NK-92 treated with Interleukin-12 subunit alpha and Interleukin-12 subunit beta, amount 100 ng/mL, for 24 hours (cell line): ENCODE results near the gene FHAD1.
"Not testable (repeated sequence)": the region's sequence is repeated elsewhere in the genome, so short reads cannot be mapped to it uniquely, and the experiment has no call there.

Source experiments
- DNase-seq: peaks from one replicate; lab custom pipeline; 2025; lab: John Stamatoyannopoulos, UW

FHAD1 gene

DNA sequence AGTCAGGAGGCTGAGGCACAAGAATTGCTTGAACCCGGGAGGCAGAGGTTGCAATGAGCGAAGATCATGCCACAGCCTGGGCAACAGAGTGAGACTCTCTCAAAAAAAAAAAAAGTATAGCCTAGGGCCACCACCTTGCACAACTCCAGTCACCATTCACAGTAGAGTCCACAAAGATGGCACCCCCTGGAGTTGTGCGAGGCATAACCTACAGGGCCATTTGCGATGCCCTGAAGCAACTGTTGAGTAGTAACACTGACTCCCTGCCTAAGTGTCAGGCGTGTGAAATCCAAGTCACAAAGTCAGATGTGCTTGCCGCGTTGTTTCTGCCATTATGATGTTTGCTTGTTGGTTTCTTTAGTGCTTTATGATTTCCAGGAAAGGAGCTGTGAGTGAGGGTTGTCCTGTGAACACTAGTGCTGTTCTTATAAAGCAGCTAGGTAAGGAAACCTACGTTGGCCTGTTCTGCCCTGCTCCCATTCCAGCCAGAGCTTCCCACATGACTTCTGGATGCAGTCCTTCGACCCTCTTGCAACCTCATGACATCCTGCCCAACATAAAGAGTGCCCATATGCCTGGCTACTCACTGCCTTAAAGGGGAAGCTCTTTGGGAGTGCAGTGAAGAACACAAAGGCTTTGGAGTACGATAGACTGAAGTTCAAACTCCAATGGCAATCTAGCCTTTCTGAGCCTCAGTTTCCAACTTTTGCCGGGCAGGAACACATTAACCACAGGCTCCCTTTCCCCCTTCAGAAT lies 29.8 kb downstream of the FHAD1 start:
- DNase-seq: no peak

- DNase-seq: no peak
Measured at GRCh38 chr1:15277447-15277838, 30.4 kb downstream of the FHAD1 start.

- DNase-seq: no peak
Measured at GRCh38 chr1:15277933-15278332, 30.9 kb downstream of the FHAD1 start.

DNA sequence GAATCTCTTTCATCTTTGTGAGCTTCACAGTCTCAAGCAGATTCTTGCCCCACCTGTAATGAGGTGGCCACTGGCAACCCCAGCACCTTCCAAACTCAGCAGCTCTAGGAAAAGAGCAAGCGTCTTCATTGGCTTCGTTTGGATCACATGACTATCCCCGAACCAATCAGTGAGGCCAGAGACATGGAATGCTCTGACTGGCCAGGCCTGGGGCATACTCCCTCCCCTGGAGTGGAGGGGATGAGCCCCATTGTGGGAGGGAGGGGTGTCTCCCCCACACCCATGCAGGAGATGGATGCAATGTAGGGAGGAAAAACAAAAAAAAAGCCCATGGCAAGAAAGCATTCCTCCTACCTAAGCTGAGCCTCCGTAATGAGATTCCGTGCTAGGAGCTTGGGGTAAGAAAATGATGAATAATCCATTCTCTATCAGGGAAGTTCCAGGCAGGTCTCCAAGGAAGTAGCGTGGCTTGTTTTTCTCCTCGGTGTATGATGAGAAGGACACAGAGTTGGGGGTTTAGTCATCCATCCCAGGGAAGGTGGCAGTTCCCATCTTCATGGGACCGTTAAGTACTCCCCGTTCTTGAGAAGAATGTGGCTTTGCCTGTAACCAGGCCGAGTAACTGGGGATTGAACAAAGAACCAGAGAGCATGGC lies 32.7 kb downstream of the FHAD1 start:
- DNase-seq: no peak

- DNase-seq: no peak
Measured at GRCh38 chr1:15280416-15280815, 33.4 kb downstream of the FHAD1 start.

DNA sequence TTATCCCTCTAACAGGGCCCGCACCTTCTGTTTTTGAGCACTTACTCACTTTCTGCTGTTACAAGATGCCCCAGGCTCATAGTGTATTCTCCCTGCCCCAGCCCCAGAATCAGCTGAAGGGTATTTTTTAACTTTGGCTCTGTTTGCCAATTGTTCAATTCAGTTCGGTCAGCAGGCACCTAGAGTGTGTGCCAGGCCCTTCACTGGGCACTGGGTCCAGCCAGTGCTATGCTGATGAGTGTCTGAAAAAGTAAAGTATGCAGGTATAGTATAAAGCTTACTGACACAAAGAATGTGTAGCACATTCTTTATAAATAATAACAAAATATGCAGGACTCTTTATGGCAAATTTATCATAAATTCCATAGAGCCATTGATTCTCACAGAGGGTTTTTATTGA lies 35.0 kb downstream of the FHAD1 start:
- DNase-seq: no peak

- no peak for DNase-seq
Measured at GRCh38 chr1:15282810-15283474, 35.9 kb downstream of the FHAD1 start.

DNA sequence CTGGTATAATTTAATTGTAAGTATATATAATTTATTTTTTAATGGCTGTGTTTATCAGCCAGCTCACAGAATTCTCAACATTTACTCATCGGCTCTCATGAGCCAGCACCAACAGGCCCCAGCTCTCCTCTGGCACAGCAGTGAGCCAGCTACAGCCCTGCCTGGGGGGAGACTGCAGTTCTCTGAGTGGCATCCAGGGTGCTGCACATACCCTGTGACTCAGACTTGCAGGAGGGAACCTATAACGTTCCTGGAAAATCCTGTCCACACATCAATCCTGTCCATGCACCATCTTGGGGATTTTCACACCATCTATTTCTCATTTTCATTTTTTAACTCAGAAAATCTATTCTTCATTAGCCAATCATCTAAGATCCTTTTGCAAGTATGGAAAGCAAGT lies 36.5 kb downstream of the FHAD1 start:
- no peak for DNase-seq

DNA sequence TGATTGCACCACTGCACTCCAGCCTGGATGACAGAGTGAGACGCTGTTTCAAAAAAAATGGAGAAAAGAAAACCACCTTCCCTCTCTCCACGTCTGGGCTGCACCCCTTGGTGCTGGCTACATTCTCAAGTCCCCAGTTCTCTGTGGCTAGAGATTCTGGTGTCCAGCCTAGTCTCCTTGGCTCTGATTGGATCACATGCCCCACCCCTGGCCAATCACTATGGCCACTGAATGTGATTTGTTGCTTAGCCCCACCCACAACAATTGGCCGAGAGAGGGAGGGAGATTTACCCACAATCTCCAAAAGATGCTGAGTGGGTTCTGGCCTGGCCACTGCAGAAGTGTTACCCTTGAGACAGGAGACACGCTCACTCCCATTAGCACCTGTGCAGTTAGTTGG lies 39.4 kb downstream of the FHAD1 start:
- DNase-seq: no peak

- no peak for DNase-seq
Measured at GRCh38 chr1:15287035-15287979, 40.3 kb downstream of the FHAD1 start.

GRCh38 chr1:15288173-15288926 lies 41.3 kb downstream of the FHAD1 start:
- no peak for DNase-seq

GRCh38 chr1:15289251-15289651 lies 42.2 kb downstream of the FHAD1 start:
- no peak for DNase-seq

DNA sequence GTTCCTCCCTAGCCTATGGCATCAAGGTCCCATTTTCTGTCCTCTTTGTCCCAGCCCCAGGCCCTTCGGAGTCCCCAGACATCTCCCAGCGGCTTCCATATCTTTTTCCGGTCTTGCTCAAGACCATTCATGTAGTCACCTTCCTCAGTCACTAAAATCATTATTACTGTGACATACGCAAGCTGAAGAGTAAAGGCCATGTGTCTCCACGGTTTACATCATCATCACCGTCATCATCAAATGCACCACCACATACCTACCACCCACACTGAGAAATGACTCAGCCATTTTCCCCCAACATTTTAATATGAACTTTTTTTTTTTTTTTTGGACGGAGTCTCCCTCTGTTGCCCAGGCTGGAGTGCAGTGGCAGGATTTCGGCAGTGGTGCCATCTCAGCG lies 43.4 kb downstream of the FHAD1 start:
- no peak for DNase-seq

DNA sequence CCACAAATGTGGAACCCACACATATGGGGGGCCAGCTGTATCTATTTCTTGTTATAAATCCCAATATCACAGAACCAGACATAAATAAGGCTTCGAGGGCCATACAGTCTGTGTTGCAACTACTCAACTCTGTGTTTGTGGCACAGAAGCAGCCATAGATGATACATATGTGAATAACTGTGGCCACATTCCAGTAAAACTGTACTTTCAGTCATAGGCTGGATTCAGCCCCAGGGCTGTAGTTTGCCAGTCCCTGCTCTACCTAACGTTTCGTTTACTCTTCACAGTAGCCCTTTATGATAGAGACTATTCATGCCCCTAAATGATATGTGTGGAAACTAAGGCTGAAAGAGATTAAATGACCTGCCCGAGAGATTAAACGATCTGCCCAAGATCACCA lies 48.7 kb downstream of the FHAD1 start:
- DNase-seq: no peak

DNA sequence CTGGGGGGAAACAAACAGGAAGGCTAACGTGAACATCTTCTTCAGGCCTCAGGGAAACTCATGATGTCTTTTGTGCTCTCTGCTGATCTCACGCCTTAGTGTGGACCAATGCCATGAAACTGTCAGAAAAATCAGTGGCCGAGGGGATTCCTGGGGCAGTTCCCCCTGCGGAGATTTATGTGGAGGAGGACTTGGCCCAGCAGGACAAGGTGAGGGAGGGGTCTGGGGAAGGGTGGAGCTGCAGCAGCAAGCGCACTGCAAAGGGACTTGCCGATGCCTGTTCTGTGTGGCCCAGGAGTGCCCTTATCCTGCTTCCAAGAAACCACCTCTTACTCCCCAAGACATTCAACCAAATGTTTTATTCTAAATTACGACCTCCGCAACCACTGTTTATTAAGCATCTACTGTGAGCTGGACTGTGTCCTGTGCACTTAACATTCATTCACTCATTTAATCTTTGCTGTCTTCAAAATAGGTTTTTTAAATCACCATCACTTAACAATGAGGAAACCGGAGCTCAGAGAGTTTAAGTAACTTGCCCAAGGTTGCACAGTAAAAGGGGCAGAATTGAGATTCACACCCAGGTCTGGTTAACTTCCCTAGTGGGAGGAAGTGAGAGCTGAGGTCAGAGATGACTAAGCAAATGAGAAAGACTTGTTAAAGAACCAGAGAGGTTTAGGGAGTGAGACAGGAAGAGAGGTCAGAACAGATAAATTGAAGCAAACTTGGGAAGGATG lies 49.7 kb downstream of the FHAD1 start:
- no peak for DNase-seq

GRCh38 chr1:15297975-15298374 lies 51.0 kb downstream of the FHAD1 start:
- DNase-seq: not testable (repeated sequence)

DNA sequence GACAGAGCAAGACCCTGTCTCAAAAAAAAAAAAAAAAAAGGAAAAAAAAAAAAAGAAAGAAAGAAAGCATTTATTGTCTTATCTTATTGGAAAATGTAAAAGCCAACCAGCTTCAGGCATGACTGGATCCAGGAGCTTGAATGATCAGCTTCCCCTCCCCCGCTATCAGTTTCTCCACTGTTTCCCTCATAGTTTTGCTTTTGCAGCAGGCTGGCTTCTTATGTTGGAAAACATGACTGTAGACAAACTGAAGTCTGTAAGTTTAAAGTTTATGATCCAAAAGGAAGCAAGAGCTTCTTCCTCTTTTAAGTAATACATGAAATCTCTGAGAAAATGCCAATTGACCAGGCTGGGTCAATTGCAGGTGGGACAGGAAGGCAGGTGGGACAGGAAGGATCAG lies 52.2 kb downstream of the FHAD1 start:
- no peak for DNase-seq

- DNase-seq: no peak
Measured at GRCh38 chr1:15299806-15300205, 52.8 kb downstream of the FHAD1 start.

DNA sequence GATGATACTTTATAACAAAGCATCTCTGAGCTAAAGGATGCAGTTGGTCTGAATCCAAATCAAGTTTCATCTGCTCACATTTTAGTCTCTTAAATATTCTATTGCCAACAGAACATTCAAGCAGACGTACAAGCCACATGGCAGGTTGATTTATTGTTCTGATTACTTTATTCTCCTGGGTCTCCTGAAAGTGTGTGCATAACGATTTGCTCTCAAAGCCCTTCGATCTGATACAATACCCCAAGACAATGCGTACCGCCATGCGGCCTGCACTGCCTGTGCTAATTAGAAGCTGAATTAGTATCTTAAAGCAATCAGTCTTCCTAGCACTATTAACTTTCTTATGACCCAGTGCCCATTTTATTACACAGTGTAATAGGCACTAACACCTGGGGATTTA lies 56.9 kb downstream of the FHAD1 start:
- no peak for DNase-seq

DNA sequence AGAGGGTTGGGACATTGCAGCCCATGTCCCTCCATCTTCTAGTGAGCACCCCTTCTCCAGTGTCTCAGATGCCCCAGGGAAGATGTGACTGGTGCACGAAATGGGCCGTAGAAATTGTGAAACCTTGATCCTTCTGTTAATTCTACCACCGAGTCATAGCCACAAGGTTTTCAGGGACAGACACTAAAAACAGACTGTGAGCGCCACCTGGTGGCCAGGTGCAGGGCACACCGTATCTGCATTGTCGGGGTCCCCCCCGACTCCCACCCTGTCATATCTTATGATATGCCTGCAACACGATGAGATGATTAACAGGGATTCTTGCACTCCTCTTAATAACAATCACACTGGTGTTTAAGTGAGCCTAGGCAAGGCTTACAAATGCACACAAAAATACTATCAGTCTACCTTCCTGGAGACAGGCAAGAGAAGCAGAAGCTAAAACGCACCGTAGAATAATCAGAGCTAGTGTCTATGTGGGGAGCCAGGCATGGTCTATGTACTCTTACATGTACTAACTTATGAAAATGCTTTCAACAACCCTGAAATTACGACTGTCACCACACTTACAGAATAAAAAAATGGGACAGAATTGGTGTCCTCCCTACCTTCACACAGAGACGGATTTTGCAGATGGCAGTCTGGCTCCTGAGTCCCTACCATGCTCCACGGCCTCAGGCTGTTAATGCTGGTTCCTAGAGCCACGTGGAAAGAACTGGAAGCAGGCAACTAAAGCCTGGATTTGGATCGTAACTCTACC lies 57.9 kb downstream of the FHAD1 start:
- DNase-seq: peak; percentile 37
